NOMO-1 (cell line): ENCODE data around the gene GUCY1B1.

ENCODE experiments used
- DNase-seq, 2 experiments: peaks; one replicate each; lab custom pipeline; 2025; ENCODE audit not compliant: unreplicated experiment in 2 of 2; lab: John Stamatoyannopoulos, UW

GUCY1B1 gene

GRCh38 chr4:155761047-155761446 lies 2.2 kb downstream of the GUCY1B1 start:
- no peak for DNase-seq

GRCh38 chr4:155761916-155762315 lies 3.1 kb downstream of the GUCY1B1 start:
- DNase-seq = no peak

- no peak for DNase-seq
Measured at GRCh38 chr4:155762334-155762733, 3.5 kb downstream of the GUCY1B1 start.

- no peak for DNase-seq
Measured at GRCh38 chr4:155763551-155763950, 4.7 kb downstream of the GUCY1B1 start.

- DNase-seq = no peak
Measured at GRCh38 chr4:155765149-155765548, 6.3 kb downstream of the GUCY1B1 start.

GRCh38 chr4:155766622-155767021 lies 7.8 kb downstream of the GUCY1B1 start:
- no peak for DNase-seq

- DNase-seq = no peak
Measured at GRCh38 chr4:155768370-155768769, 9.5 kb downstream of the GUCY1B1 start.

GRCh38 chr4:155769090-155769489 lies 10.3 kb downstream of the GUCY1B1 start:
- no peak for DNase-seq

GRCh38 chr4:155772459-155773195 lies 13.8 kb downstream of the GUCY1B1 start:
- DNase-seq = no peak

- DNase-seq = no peak
Measured at GRCh38 chr4:155773196-155773800, 14.5 kb downstream of the GUCY1B1 start.

- DNase-seq = no peak
Measured at GRCh38 chr4:155774033-155774432, 15.2 kb downstream of the GUCY1B1 start.

- no peak for DNase-seq
Measured at GRCh38 chr4:155777971-155778735, 19.3 kb downstream of the GUCY1B1 start.

GRCh38 chr4:155780775-155781174 lies 22.0 kb downstream of the GUCY1B1 start:
- no peak for DNase-seq

- no peak for DNase-seq
Measured at GRCh38 chr4:155781249-155781831, 22.5 kb downstream of the GUCY1B1 start.

- no peak for DNase-seq
Measured at GRCh38 chr4:155784637-155785036, 25.8 kb downstream of the GUCY1B1 start.

- no peak for DNase-seq
Measured at GRCh38 chr4:155785828-155786227, 27.0 kb downstream of the GUCY1B1 start.

- peak in 1 of 2 experiments; percentile 60 for DNase-seq
Measured at GRCh38 chr4:155787113-155787710, 28.4 kb downstream of the GUCY1B1 start.

GRCh38 chr4:155789391-155789790 lies 30.6 kb downstream of the GUCY1B1 start:
- DNase-seq = no peak

- no peak for DNase-seq
Measured at GRCh38 chr4:155789982-155790381, 31.2 kb downstream of the GUCY1B1 start.

GRCh38 chr4:155794589-155795236 lies 35.9 kb downstream of the GUCY1B1 start:
- no peak for DNase-seq
